Endothelial cell of umbilical vein (primary cell): ENCODE measurements around the gene RRP1B. TPM values are rescaled to one million over a fixed set of nuclear protein-coding genes. Genes with fewer than 3 reads are reported as not detected.

Source experiments
- BruUV-seq: library from RNA; stranded (reverse); fragments of 400-500 nt; replicated peaks from 2 replicates; lab custom pipeline; 2021; lab: Mats Ljungman, UMichigan
- CTCF ChIA-PET: fragments of 300-600, 350-600 bp; sonication (Branson Sonifier 250); formaldehyde crosslinking; loops from one replicate; lab custom pipeline; 2021; ENCODE audit warnings: antibody characterized with exemption, inconsistent platforms; lab: Charles Lee
- POLR2A ChIA-PET: fragments of 300-600, 350-600 bp; sonication (Branson Sonifier 250); formaldehyde crosslinking; loops from one replicate; lab custom pipeline; 2021; ENCODE audit warnings: antibody characterized with exemption, inconsistent platforms; lab: Charles Lee
- DNase-seq: peaks from one replicate; pipeline ENCODE4 v3.0.0-alpha.2; 2011; ENCODE audit warnings: low read depth, low spot score
- FAIRE-seq: peaks from 2 replicates; lab custom pipeline; 2011; peaks lifted over from hg19 to GRCh38; lab: Jason Lieb, UNC
- H2AFZ ChIP-seq: 2 replicates; pipeline ENCODE4 v1.6.0; 2012; ENCODE audit warnings: low read depth, low read length, control low read depth, inconsistent platforms
- H3K27ac ChIP-seq: 2 replicates; pipeline ENCODE4 v1.5.1; 2011; ENCODE audit warnings: low read depth, mild to moderate bottlenecking, control low read depth, low read length, moderate library complexity; ENCODE audit not compliant: insufficient read depth
- H3K27me3 ChIP-seq, 2 experiments: 2 replicates each; pipeline versions ENCODE4 v1.6.0 to v1.6.1; 2011; ENCODE audit warnings: low read length in 2 of 2, mixed read lengths in 1 of 2; ENCODE audit not compliant: control insufficient read depth in 2 of 2, insufficient read depth in 2 of 2
- H3K36me3 ChIP-seq, 2 experiments: 2 replicates in 1 of 2; 3 replicates in 1 of 2; pipeline ENCODE4 v1.5.1; 2011; ENCODE audit warnings: low read length in 2 of 2, mild to moderate bottlenecking in 1 of 2, moderate library complexity in 1 of 2; ENCODE audit not compliant: control insufficient read depth in 2 of 2, insufficient read depth in 2 of 2; ENCODE audit errors: extremely low read depth in 1 of 2
- H3K4me1 ChIP-seq: 3 replicates; pipeline ENCODE4 v1.5.1; 2011; ENCODE audit warnings: mild to moderate bottlenecking, low read length; ENCODE audit not compliant: control insufficient read depth, insufficient read depth; ENCODE audit errors: extremely low read depth
- H3K4me2 ChIP-seq: 2 replicates; pipeline ENCODE4 v1.6.1; 2011; ENCODE audit warnings: low read length, control low read depth, mixed read lengths; ENCODE audit not compliant: insufficient read depth
- H3K4me3 ChIP-seq, 3 experiments: fragments of 200-600 bp in 1 of 3; sonication (generic), shearing (Covaris generic) in 1 of 3; replicated peaks in 1 of 3; 2 replicates each; pipeline ENCODE4 v1.5.1; 2011 to 2016; ENCODE audit warnings: control low read depth in 3 of 3, low read length in 3 of 3, mild to moderate bottlenecking in 2 of 3, inconsistent platforms in 1 of 3, low read depth in 1 of 3, moderate library complexity in 1 of 3; ENCODE audit not compliant: insufficient read depth in 1 of 3
- H3K79me2 ChIP-seq: 2 replicates; pipeline ENCODE4 v1.6.0; 2012; ENCODE audit warnings: low read length, inconsistent platforms; ENCODE audit not compliant: control insufficient read depth, insufficient read depth
- H3K9ac ChIP-seq: replicated peaks from 2 replicates; pipeline ENCODE3; 2011; ENCODE audit warnings: low read length, control low read depth; ENCODE audit not compliant: insufficient read depth; ENCODE audit errors: extremely low read depth
- H3K9me1 ChIP-seq: replicated peaks from 3 replicates; pipeline ENCODE4 v1.6.0; 2011; ENCODE audit warnings: mild to moderate bottlenecking, low read length; ENCODE audit not compliant: control insufficient read depth, insufficient read depth; ENCODE audit errors: extremely low read depth
- H3K9me3 ChIP-seq: replicated peaks from 2 replicates; pipeline ENCODE4 v1.5.1; 2012; ENCODE audit warnings: low read length, inconsistent platforms; ENCODE audit not compliant: control insufficient read depth, insufficient read depth
- H4K20me1 ChIP-seq: replicated peaks from 2 replicates; pipeline ENCODE3; 2011; ENCODE audit warnings: mild to moderate bottlenecking, low read length; ENCODE audit not compliant: control insufficient read depth, insufficient read depth; ENCODE audit errors: extremely low read depth
- CTCF ChIP-seq, 2 donors: IDR thresholded peaks; 1 replicate in 1 of 2; 2 replicates in 1 of 2; pipeline ENCODE4 v1.5.1; 2011; ENCODE audit warnings: low read length in 2 of 2, mild to moderate bottlenecking in 2 of 2, moderate library complexity in 2 of 2, control low read depth in 1 of 2, inconsistent platforms in 1 of 2, low read depth in 1 of 2; ENCODE audit not compliant: insufficient read depth in 1 of 2; ENCODE audit errors: extremely low read depth in 1 of 2
- JUN ChIP-seq: IDR thresholded peaks from 2 replicates; pipeline ENCODE4 v1.6.1; 2011; ENCODE audit warnings: borderline replicate concordance, low read depth; ENCODE audit not compliant: insufficient read length, insufficient read depth
- MAX ChIP-seq: IDR thresholded peaks from 2 replicates; pipeline ENCODE4 v1.6.1; 2011; ENCODE audit not compliant: insufficient read depth, insufficient read length
- MYC ChIP-seq: IDR thresholded peaks from one replicate; pipeline ENCODE4 v1.6.1; 2011; ENCODE audit warnings: mild to moderate bottlenecking, low read depth, low read length
- POLR2AphosphoS5 ChIP-seq: IDR thresholded peaks from 2 replicates; pipeline ENCODE4 v1.6.1; 2012; ENCODE audit warnings: low read depth, mild to moderate bottlenecking, control low read depth, low read length, moderate library complexity; ENCODE audit not compliant: insufficient read depth
- dilution Hi-C: fragments of 300-500 bp; cut with MboI; formaldehyde crosslinking; loops from one replicate; pipeline ENCODE4 v1.15.0; 2019; ENCODE audit warnings: low sequenced_read_pairs; ENCODE audit not compliant: extremely low pct_ligation_motif_present
- intact Hi-C: fragments of 100-400 bp; cut with micrococcal nuclease; formaldehyde crosslinking; loops from one replicate; pipeline ENCODE4 v1.10.0; 2022
- polyA plus RNA-seq, 4 experiments: library from polyadenylated mRNA; depleted of rRNA in 3 of 4; stranded (reverse) in 3 of 4; unstranded in 1 of 4; fragments of >200 nt; gene quantifications; 2 replicates each; pipeline versions ENCODE4 v1.2.1 to v1.2.3, GENCODE V29; 2011 to 2012; ENCODE audit warnings: missing spikeins in 1 of 4
- total RNA-seq: library from RNA; stranded (reverse); gene quantifications from 2 replicates; pipeline ENCODE4 v1.2.3, GENCODE V29; 2021

The RRP1B gene
- total and polyA plus RNA-seq, 2 donors (not counting 3 experiments of a cell fraction or from before 2014, with no cell fraction given) = 13.0 to 39.9 TPM

- CTCF ChIA-PET = no interaction called here
- no peak overlapping the region for H3K4me2 ChIP-seq
- peaks cover 76% of the 10 kb centered on the region for H3K79me2 ChIP-seq
- H4K20me1 ChIP-seq = no peaks in the 10 kb centered on the region
- H2AFZ ChIP-seq = no peak overlapping the region
- peak; percentile 26 for FAIRE-seq
- TF ChIP-seq MYC = no peak
- no peak for TF ChIP-seq POLR2AphosphoS5
- no peak for TF ChIP-seq MAX
- no peak for TF ChIP-seq CTCF (IDR thresholded peaks at IDR 0.05; ENCODE audit: extremely low read depth in 1 of 2, insufficient read depth in 1 of 2, low read depth in 1 of 2, low read length in 2 of 2)
- no peak for TF ChIP-seq JUN
- dilution Hi-C loops = no loop called here
- no peaks in the 10 kb centered on the region for H3K27me3 ChIP-seq
- BruUV-seq = no TSS peak
- H3K9me1 ChIP-seq = no peaks in the 10 kb centered on the region
- no peak overlapping the region for H3K4me3 ChIP-seq
- H3K27ac ChIP-seq = no peak overlapping the region
- POLR2A ChIA-PET = no interaction called here
- no peak overlapping the region for H3K9ac ChIP-seq
- intact Hi-C loops = loop anchor here (10.0 kb wide), 1 partner anchor 107 kb away; the partner anchor contains the start of gene CSTB
- DNase-seq = no peak
- H3K36me3 ChIP-seq = peaks cover 8 to 26% of the 10 kb centered on the region in 2 experiments
- H3K9me3 ChIP-seq = no peaks in the 10 kb centered on the region
- peaks cover 8% of the 10 kb centered on the region for H3K4me1 ChIP-seq
Observed at GRCh38 chr21:43667191-43667904, 8.0 kb downstream of the RRP1B start.
